AG04450 (cell line): ENCODE measurements around the gene TRERF1. TPM values are rescaled to one million over a fixed set of nuclear protein-coding genes. Genes with fewer than 3 reads are reported as not detected.
A peak's percentile ranks its signal among the peaks of the same experiment; 100 is the strongest.

ENCODE experiments used
- CTCF ChIA-PET: fragments of 300-600, 350-600 bp; formaldehyde crosslinking; extraction: SDS; loops from one replicate; lab custom pipeline; 2022; ENCODE audit warnings: antibody characterized with exemption, inconsistent platforms; lab: Charles Lee
- POLR2A ChIA-PET: fragments of 350-600 bp; formaldehyde crosslinking; extraction: SDS; loops from one replicate; lab custom pipeline; 2021; ENCODE audit warnings: antibody characterized with exemption, inconsistent platforms; lab: Yijun Ruan, JAX
- DNase-seq: peaks from one replicate; pipeline ENCODE4 v3.0.0-alpha.2; 2011; ENCODE audit warnings: low read depth, low spot score
- H3K27ac ChIP-seq: one replicate; pipeline ENCODE4 v1.5.1; 2012; ENCODE audit warnings: low read depth, low read length, control low read depth
- H3K27me3 ChIP-seq: one replicate; pipeline ENCODE4 v1.6.0; 2012; ENCODE audit warnings: low read length; ENCODE audit not compliant: control insufficient read depth, insufficient read depth
- H3K4me3 ChIP-seq: 2 replicates; pipeline ENCODE4 v1.5.1; 2011; ENCODE audit warnings: mild to moderate bottlenecking, low read depth, low read length, control low read depth
- H3K9me3 ChIP-seq: 2 replicates; pipeline ENCODE4 v1.5.1; 2012; ENCODE audit warnings: low read length; ENCODE audit not compliant: control insufficient read depth, insufficient read depth
- CTCF ChIP-seq: IDR thresholded peaks from 2 replicates; pipeline ENCODE4 v1.5.1; 2011; ENCODE audit warnings: low read depth, low read length, control low read depth, inconsistent platforms
- polyA plus RNA-seq: library from polyadenylated mRNA; depleted of rRNA; stranded (reverse); fragments of >200 nt; gene quantifications from 2 replicates; pipeline ENCODE4 v1.2.3, GENCODE V29; 2011

Gene TRERF1
- polyA plus RNA-seq, 1 experiment: 7.3 TPM

GRCh38 chr6:42367353-42368011 is 84.2 kb downstream of the TRERF1 start:
- POLR2A ChIA-PET: no interaction called here
- Histone ChIP-seq H3K27me3 (no peaks in the 10 kb centered on the region), H3K4me3 (no peak overlapping the region), H3K9me3 (no peaks in the 10 kb centered on the region), H3K27ac (peak overlapping the region; percentile 61)
- TF ChIP-seq CTCF: no peak
- CTCF ChIA-PET: interaction anchor here (1.8 kb wide), 1 partner anchor 180 kb away, joined by 7 read pairs; no protein-coding TSS in a partner anchor
- no peak for DNase-seq

- ChIA-PET POLR2A (no interaction called here), CTCF (interaction anchor here (1.4 to 2.2 kb wide), 3 partner anchors 11 to 181 kb away, joined by 3 to 8 read pairs (median 7); no protein-coding TSS in a partner anchor)
- no peaks in the 10 kb centered on the region for H3K27me3 ChIP-seq
- H3K4me3 ChIP-seq: no peak overlapping the region
- TF ChIP-seq CTCF: no peak
- no peak for DNase-seq
- H3K27ac ChIP-seq: peak overlapping the region; percentile 61
- no peaks in the 10 kb centered on the region for H3K9me3 ChIP-seq
These were observed 84.8 kb downstream of the TRERF1 start for GRCh38 chr6:42366999-42367352.

GRCh38 chr6:42366011-42366705 is 85.6 kb downstream of the TRERF1 start:
- H3K9me3 ChIP-seq: no peaks in the 10 kb centered on the region
- H3K27ac ChIP-seq: no peak overlapping the region
- ChIA-PET POLR2A (interaction anchor here (0.5 kb wide), 1 partner anchor 12 kb away, joined by 3 read pairs; no protein-coding TSS in a partner anchor), CTCF (interaction anchor here (1.4 to 2.2 kb wide), 2 partner anchors 10 to 182 kb away, joined by 3 to 8 read pairs; no protein-coding TSS in a partner anchor)
- no peaks in the 10 kb centered on the region for H3K27me3 ChIP-seq
- no peak for TF ChIP-seq CTCF
- no peak overlapping the region for H3K4me3 ChIP-seq
- no peak for DNase-seq

- Histone ChIP-seq H3K4me3 (no peak overlapping the region), H3K27ac (no peak overlapping the region), H3K9me3 (no peaks in the 10 kb centered on the region), H3K27me3 (no peaks in the 10 kb centered on the region)
- no peak for DNase-seq
- ChIA-PET POLR2A (no interaction called here), CTCF (interaction anchor here (2.2 kb wide), 1 partner anchor 183 kb away, joined by 8 read pairs; no protein-coding TSS in a partner anchor)
- no peak for TF ChIP-seq CTCF
These were observed 86.7 kb downstream of the TRERF1 start for GRCh38 chr6:42365021-42365420.
